Measurements from ENCODE around the gene C6orf136.

DNA sequence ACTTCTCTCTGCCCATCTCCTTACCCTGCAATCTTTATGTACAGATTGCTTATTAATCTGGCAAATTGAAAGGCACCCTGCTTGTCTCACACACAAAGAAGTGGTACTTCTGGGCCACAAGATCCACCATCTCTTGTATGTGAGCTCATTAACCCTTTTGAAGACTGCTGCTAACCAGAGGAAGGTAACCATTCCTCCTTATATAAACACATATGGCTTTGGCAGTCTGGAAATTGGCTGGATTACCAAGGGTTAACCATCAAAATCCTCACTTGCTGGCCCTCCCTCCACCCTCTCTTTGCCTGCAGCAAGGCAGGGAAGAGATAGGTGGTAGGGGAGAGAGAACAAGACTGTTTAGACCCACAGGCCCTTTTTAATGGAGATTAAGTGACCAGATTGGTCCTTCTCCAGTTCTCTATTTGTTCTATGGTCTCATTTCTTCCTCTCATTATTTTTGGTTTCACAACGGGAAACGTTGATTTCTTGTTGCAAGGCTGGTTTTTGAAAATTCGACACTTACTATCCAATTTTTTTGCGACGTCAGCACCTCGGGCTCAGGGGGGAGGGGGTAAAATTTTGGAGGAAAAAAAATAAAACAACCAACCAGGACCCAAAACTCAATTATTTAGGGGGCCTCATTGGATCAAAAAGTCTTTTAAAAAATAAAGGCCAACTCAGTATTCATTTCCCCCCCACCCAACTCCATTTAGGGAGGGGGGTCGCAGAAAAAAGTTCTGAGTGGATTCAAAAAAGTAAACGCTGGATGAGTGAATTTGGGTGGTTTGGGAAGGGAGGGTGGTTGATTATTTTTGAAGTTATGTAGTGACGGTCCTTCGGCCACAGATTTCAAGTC, 30.7 kb upstream of the C6orf136 start:
- TF ChIP-seq, protein P1, sequence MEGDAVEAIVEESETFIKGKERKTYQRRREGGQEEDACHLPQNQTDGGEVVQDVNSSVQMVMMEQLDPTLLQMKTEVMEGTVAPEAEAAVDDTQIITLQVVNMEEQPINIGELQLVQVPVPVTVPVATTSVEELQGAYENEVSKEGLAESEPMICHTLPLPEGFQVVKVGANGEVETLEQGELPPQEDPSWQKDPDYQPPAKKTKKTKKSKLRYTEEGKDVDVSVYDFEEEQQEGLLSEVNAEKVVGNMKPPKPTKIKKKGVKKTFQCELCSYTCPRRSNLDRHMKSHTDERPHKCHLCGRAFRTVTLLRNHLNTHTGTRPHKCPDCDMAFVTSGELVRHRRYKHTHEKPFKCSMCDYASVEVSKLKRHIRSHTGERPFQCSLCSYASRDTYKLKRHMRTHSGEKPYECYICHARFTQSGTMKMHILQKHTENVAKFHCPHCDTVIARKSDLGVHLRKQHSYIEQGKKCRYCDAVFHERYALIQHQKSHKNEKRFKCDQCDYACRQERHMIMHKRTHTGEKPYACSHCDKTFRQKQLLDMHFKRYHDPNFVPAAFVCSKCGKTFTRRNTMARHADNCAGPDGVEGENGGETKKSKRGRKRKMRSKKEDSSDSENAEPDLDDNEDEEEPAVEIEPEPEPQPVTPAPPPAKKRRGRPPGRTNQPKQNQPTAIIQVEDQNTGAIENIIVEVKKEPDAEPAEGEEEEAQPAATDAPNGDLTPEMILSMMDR (IDR thresholded peaks at IDR 0.05 in 4 of 5, conservative IDR thresholded peaks at IDR 0.05 in 1 of 5): no peak
- no peak for TF ChIP-seq POLR2A (IDR thresholded peaks at IDR 0.05)

Measured in gastrocnemius medialis (tissue), 4 donors.